ENCODE data around the gene KCTD7. TPM values are rescaled to one million over a fixed set of nuclear protein-coding genes. Genes with fewer than 3 reads are reported as not detected.

The KCTD7 gene
- total and polyA plus RNA-seq, 2 of the 13 experiments (the other 11 are each of a cell fraction or from before 2014, with no cell fraction given), result 7.3 to 13.5 TPM

DNA sequence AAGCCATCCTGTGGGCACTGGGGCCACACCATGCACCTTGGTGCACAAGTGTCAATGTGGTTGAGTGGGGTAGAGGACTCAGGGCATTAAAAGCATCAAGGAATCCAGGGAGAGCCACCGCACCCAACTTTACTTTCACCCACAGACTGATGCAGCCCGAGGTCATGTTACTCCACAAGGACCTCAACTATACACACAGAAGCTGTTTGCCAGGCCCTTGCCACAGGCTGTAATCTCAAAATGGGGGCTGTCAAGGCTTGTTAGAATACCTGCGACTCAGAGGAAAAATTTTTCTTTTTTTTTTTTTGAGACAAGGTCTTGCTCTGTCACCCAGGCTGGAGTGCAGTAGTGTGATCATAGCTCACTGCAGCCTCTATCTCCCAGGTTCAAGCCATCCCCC lies 26.5 kb upstream of the KCTD7 start:
- ATAC-seq, result peak; percentile 14; the same call in 1 of the 3 replicates
- 0 out of 6 replicates have a peak overlapping the region, but pooled peaks of 1 of the 3 experiments have one; percentile 28 for H3K4me3 ChIP-seq (replicated peaks in 1 of 3; ENCODE audit: insufficient read depth in 1 of 3, low read depth in 2 of 3, low read length in 3 of 3)
- 24% methylated on average over 3 of the region's 3 CpGs for WGBS (ENCODE audit: low lambda C conversion rate)
- peak overlapping the region; percentile 27 for H2AFZ ChIP-seq (ENCODE audit: low read length)
- in situ Hi-C loops (cut with HindIII; ENCODE audit: extremely low pct_ligation_motif_present, low pct_unique_long_range_greater_than_20kb), result no loop called here
- H3K4me1 ChIP-seq (ENCODE audit: insufficient read depth, low read length), result peaks cover 50% of the 10 kb centered on the region
- no peaks in the 10 kb centered on the region for H3K9me3 ChIP-seq (ENCODE audit: low read length)
- no TSS peak for BruUV-seq (replicated peaks)
- H3K27ac ChIP-seq (ENCODE audit: extremely low read length, insufficient read depth, low read length), result no peak overlapping the region
- TF ChIP-seq ZZZ3 (CRISPR knock-in tag; IDR thresholded peaks at IDR 0.05; ENCODE audit: borderline replicate concordance) (no peak), JARID2 (CRISPR knock-in tag; IDR thresholded peaks at IDR 0.05; ENCODE audit: insufficient replicate concordance) (no peak), ZNF329 (CRISPR knock-in tag; IDR thresholded peaks at IDR 0.05; ENCODE audit: low read depth) (no peak), HOXD1 (CRISPR knock-in tag; IDR thresholded peaks at IDR 0.05) (no peak)
- TF ChIP-seq, protein P1, sequence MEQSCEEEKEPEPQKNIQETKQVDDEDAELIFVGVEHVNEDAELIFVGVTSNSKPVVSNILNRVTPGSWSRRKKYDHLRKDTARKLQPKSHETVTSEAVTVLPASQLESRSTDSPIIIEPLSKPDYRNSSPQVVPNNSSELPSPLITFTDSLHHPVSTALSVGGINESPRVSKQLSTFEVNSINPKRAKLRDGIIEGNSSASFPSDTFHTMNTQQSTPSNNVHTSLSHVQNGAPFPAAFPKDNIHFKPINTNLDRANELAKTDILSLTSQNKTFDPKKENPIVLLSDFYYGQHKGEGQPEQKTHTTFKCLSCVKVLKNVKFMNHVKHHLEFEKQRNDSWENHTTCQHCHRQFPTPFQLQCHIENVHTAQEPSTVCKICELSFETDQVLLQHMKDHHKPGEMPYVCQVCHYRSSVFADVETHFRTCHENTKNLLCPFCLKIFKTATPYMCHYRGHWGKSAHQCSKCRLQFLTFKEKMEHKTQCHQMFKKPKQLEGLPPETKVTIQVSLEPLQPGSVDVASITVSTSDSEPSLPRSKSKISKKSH (CRISPR knock-in tag; IDR thresholded peaks at IDR 0.05; ENCODE audit: borderline replicate concordance), result no peak
- TF ChIP-seq, protein P2, sequence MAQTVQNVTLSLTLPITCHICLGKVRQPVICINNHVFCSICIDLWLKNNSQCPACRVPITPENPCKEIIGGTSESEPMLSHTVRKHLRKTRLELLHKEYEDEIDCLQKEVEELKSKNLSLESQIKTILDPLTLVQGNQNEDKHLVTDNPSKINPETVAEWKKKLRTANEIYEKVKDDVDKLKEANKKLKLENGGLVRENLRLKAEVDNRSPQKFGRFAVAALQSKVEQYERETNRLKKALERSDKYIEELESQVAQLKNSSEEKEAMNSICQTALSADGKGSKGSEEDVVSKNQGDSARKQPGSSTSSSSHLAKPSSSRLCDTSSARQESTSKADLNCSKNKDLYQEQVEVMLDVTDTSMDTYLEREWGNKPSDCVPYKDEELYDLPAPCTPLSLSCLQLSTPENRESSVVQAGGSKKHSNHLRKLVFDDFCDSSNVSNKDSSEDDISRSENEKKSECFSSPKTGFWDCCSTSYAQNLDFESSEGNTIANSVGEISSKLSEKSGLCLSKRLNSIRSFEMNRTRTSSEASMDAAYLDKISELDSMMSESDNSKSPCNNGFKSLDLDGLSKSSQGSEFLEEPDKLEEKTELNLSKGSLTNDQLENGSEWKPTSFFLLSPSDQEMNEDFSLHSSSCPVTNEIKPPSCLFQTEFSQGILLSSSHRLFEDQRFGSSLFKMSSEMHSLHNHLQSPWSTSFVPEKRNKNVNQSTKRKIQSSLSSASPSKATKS (CRISPR knock-in tag; IDR thresholded peaks at IDR 0.05), result no peak
- H3K9ac ChIP-seq (ENCODE audit: insufficient read depth, low read depth, low read length), result no peak overlapping the region
- H3K4me2 ChIP-seq (ENCODE audit: low read depth, low read length), result peak overlapping the region; percentile 53
- FAIRE-seq, result no peak
- DNase-seq (ENCODE audit: low spot score), result no peak
- CTCF ChIA-PET (ENCODE audit: low intra/inter-chr PET ratio, low total read pairs), result no interaction called here
- H3K36me3 ChIP-seq (replicated peaks in 1 of 2; ENCODE audit: control insufficient read depth in 1 of 2, insufficient read depth in 2 of 2, low read length in 2 of 2), result no peaks in the 10 kb centered on the region
- POLR2A ChIA-PET, result interaction anchor here (0.6 to 1.1 kb wide), 2 partner anchors 9 to 26 kb away, joined by 3 read pairs; partner anchors contain the start of gene KCTD7
- H4K20me1 ChIP-seq (ENCODE audit: insufficient read depth, low read length), result no peaks in the 10 kb centered on the region
- intact Hi-C loops (cut with micrococcal nuclease; ENCODE audit: unreplicated experiment), result no loop called here
- no peaks in the 10 kb centered on the region for H3K79me2 ChIP-seq (ENCODE audit: insufficient read depth, low read length)
- H3K27me3 ChIP-seq (ENCODE audit: control insufficient read depth in 1 of 2, insufficient read depth in 2 of 2, low read length in 2 of 2), result no peaks in the 10 kb centered on the region; a peak in 1 of 5 replicates

Data from HepG2 (cell line).